T-cell (primary cell): ENCODE data around the gene COX6B1. TPM values are rescaled to one million over a fixed set of nuclear protein-coding genes. Genes with fewer than 3 reads are reported as not detected.
A peak's percentile ranks its signal among the peaks of the same experiment; 100 is the strongest.
"Not testable (repeated sequence)": the region's sequence is repeated elsewhere in the genome, so short reads cannot be mapped to it uniquely, and the experiment has no call there.

ENCODE experiments used
- ATAC-seq, 4 experiments: fragments of 200-7000 bp in 3 of 4; fragments of 150-1000 bp in 1 of 4; cut with Tn5 transposase; replicated peaks in 1 of 4; 1 replicate in 3 of 4; 2 replicates in 1 of 4; pipeline ENCODE4 v1.10.0; 2021; ENCODE audit warnings: moderate library complexity in 3 of 4, mild to moderate bottlenecking in 2 of 4, moderate number of reproducible peaks in 1 of 4
- CTCF ChIA-PET, 2 donors: fragments of 300-600 bp; sonication (Branson Sonifier 250); formaldehyde crosslinking; loops; one replicate each; lab custom pipeline; 2022; ENCODE audit warnings: antibody characterized with exemption in 2 of 2; lab: Charles Lee
- POLR2A ChIA-PET, 2 donors: fragments of 300-600 bp; sonication (Branson Sonifier 250); formaldehyde crosslinking; loops; one replicate each; lab custom pipeline; 2022; ENCODE audit warnings: antibody characterized with exemption in 2 of 2; lab: Charles Lee
- DNase-seq, 35 experiments: peaks; one replicate each; pipeline versions ENCODE4 v3.0.0 to v3.0.0-alpha.2; 2013 to 2023
- H3K27ac ChIP-seq: one replicate; pipeline ENCODE4 v1.5.1; 2013; ENCODE audit warnings: low read length
- H3K27me3 ChIP-seq, 2 experiments: replicated peaks in 1 of 2; 1 replicate in 1 of 2; 2 replicates in 1 of 2; pipeline versions ENCODE4 v1.6.1 to v1.7.0; 2013; ENCODE audit warnings: low read length in 1 of 2, mixed read lengths in 1 of 2; ENCODE audit not compliant: control insufficient read depth in 2 of 2, insufficient read depth in 2 of 2; ENCODE audit errors: extremely low read depth in 1 of 2
- H3K36me3 ChIP-seq, 2 donors: 1 replicate in 1 of 2; 2 replicates in 1 of 2; pipeline versions ENCODE4 v1.6.1 to v1.7.0; 2013; ENCODE audit warnings: low read length in 1 of 2; ENCODE audit not compliant: control insufficient read depth in 2 of 2, insufficient read depth in 1 of 2; ENCODE audit errors: extremely low read depth in 1 of 2
- H3K4me1 ChIP-seq, 2 experiments: 1 replicate in 1 of 2; 2 replicates in 1 of 2; pipeline versions ENCODE4 v1.6.1 to v1.7.0; 2013; ENCODE audit warnings: low read length in 2 of 2, mixed read lengths in 1 of 2; ENCODE audit not compliant: insufficient read depth in 2 of 2, control insufficient read depth in 1 of 2; ENCODE audit errors: extremely low read depth in 1 of 2
- H3K4me3 ChIP-seq, 2 donors: 1 replicate in 1 of 2; 2 replicates in 1 of 2; pipeline versions ENCODE4 v1.5.1 to v1.7.0; 2013; ENCODE audit warnings: mild to moderate bottlenecking in 2 of 2, low read length in 1 of 2, moderate library complexity in 1 of 2; ENCODE audit not compliant: control insufficient read depth in 1 of 2; ENCODE audit errors: extremely low read depth in 1 of 2
- H3K9me3 ChIP-seq: 2 replicates; pipeline ENCODE4 v1.7.0; 2013
- H3K27ac Mint-ChIP-seq, 2 donors: one replicate each; pipeline ENCODE4 v1.8.0; 2020 to 2021; ENCODE audit warnings: mild to moderate bottlenecking in 2 of 2, mixed read lengths in 2 of 2
- H3K27me3 Mint-ChIP-seq, 2 donors: one replicate each; pipeline ENCODE4 v1.8.0; 2021 to 2022; ENCODE audit warnings: mixed read lengths in 2 of 2
- H3K36me3 Mint-ChIP-seq: one replicate; pipeline ENCODE4 v1.8.0; 2021; ENCODE audit warnings: mixed read lengths
- H3K4me1 Mint-ChIP-seq, 3 donors: one replicate each; pipeline ENCODE4 v1.8.0; 2020 to 2022; ENCODE audit warnings: mixed read lengths in 3 of 3, mild to moderate bottlenecking in 1 of 3
- H3K4me3 Mint-ChIP-seq, 3 donors: one replicate each; pipeline ENCODE4 v1.8.0; 2020 to 2022; ENCODE audit warnings: mild to moderate bottlenecking in 3 of 3, mixed read lengths in 3 of 3, moderate library complexity in 3 of 3
- H3K9me3 Mint-ChIP-seq, 3 donors: one replicate each; pipeline ENCODE4 v1.8.0; 2020 to 2022; ENCODE audit warnings: mixed read lengths in 3 of 3
- WGBS: methylation state at CpG from one replicate; pipeline ENCODE4 v1.1.5; 2013; ENCODE audit warnings: missing lambda C conversion rate; ENCODE audit not compliant: insufficient coverage; 5-methylcytosine and 5-hydroxymethylcytosine counted together
- total RNA-seq, 35 experiments: library from RNA in 6 of 35; stranded (reverse) in 6 of 35; fragments of 120-200 nt in 1 of 35; gene quantifications; one replicate each; pipeline versions ENCODE4 v1.2.1 to v1.2.4 and lab custom pipeline; 2013 to 2026

The COX6B1 gene
- total RNA-seq, 5 donors from 2014 or later (not counting 1 experiment from before 2014, with no cell fraction given): 199 to 248 (median 225) TPM

GRCh38 chr19:35644206-35644986, 3.7 kb upstream of the COX6B1 start:
- peaks cover 28 to 52% (median 45%) of the 10 kb centered on the region in 3 donors for H3K4me1 Mint-ChIP-seq
- peak; percentile 83 to 96 (median 92) for DNase-seq
- 1% methylated on average over 60 of the region's 60 CpGs for WGBS
- Histone ChIP-seq H3K4me1 (peaks cover 10 to 61% of the 10 kb centered on the region in 2 experiments), H3K9me3 (no peaks in the 10 kb centered on the region), H3K4me3 (peak overlapping the region; percentile 88 to 89), H3K36me3 (no peaks in the 10 kb centered on the region), H3K27ac (peak overlapping the region; percentile 75), H3K27me3 (peaks cover 0 to 13% of the 10 kb centered on the region in 2 experiments)
- H3K36me3 Mint-ChIP-seq: no peaks in the 10 kb centered on the region
- CTCF ChIA-PET: interaction anchor here in 1 of 2 donors (0.5 to 1.3 kb wide), 2 partner anchors 32 to 1286 kb away, joined by 3 to 4 read pairs; partner anchors contain the start of gene HAUS5
- ATAC-seq: peak; percentile 81 to 84 (median 82)
- peak overlapping the region; percentile 91 to 94 for H3K27ac Mint-ChIP-seq
- POLR2A ChIA-PET: no interaction called here
- no peaks in the 10 kb centered on the region for H3K9me3 Mint-ChIP-seq
- no peaks in the 10 kb centered on the region for H3K27me3 Mint-ChIP-seq
- peak overlapping the region; percentile 75 to 84 (median 84) for H3K4me3 Mint-ChIP-seq

GRCh38 chr19:35644987-35645679, 3.0 kb upstream of the COX6B1 start:
- WGBS: 10% methylated on average over 9 of the region's 20 CpGs
- ATAC-seq (peak in 1 of 4 experiments; percentile 7), DNase-seq (peak in 34 of 35 experiments; percentile 20 to 76 (median 56))
- Mint-ChIP-seq H3K36me3 (no peaks in the 10 kb centered on the region), H3K27me3 (no peaks in the 10 kb centered on the region), H3K4me1 (peaks cover 34 to 56% (median 48%) of the 10 kb centered on the region in 3 donors), H3K9me3 (no peaks in the 10 kb centered on the region), H3K4me3 (peak overlapping the region; percentile 75 to 84 (median 84)), H3K27ac (peak overlapping the region; percentile 91 to 94)
- peaks cover 0 to 13% of the 10 kb centered on the region in 2 experiments for H3K27me3 ChIP-seq
- H3K4me3 ChIP-seq: peak overlapping the region; percentile 26 to 88
- H3K36me3 ChIP-seq: no peaks in the 10 kb centered on the region
- H3K27ac ChIP-seq: peak overlapping the region; percentile 72
- ChIA-PET CTCF (interaction anchor here in 1 of 2 donors (1.3 kb wide), 1 partner anchor 32 kb away, joined by 4 read pairs; the partner anchor contains the start of gene HAUS5), POLR2A (no interaction called here)
- H3K9me3 ChIP-seq: no peaks in the 10 kb centered on the region
- H3K4me1 ChIP-seq: peaks cover 10 to 68% of the 10 kb centered on the region in 2 experiments

GRCh38 chr19:35645680-35646511, 2.2 kb upstream of the COX6B1 start:
- ChIA-PET CTCF (no interaction called here), POLR2A (no interaction called here)
- Histone ChIP-seq H3K4me1 (peaks cover 10 to 75% of the 10 kb centered on the region in 2 experiments), H3K4me3 (no peak overlapping the region), H3K9me3 (no peaks in the 10 kb centered on the region), H3K27me3 (peaks cover 0 to 13% of the 10 kb centered on the region in 2 experiments), H3K36me3 (peaks cover 0 to 3% of the 10 kb centered on the region in 2 donors), H3K27ac (peak overlapping the region; percentile 72)
- H3K4me1 Mint-ChIP-seq: peaks cover 34 to 63% (median 56%) of the 10 kb centered on the region in 3 donors
- no peak for DNase-seq
- WGBS: 74% methylated on average over 3 of the region's 7 CpGs
- H3K4me3 Mint-ChIP-seq: peak overlapping the region in 2 of 3 donors; percentile 75 to 84
- no peaks in the 10 kb centered on the region for H3K9me3 Mint-ChIP-seq
- peak overlapping the region; percentile 91 to 94 for H3K27ac Mint-ChIP-seq
- ATAC-seq: no peak
- no peaks in the 10 kb centered on the region for H3K27me3 Mint-ChIP-seq
- H3K36me3 Mint-ChIP-seq: no peaks in the 10 kb centered on the region

DNA sequence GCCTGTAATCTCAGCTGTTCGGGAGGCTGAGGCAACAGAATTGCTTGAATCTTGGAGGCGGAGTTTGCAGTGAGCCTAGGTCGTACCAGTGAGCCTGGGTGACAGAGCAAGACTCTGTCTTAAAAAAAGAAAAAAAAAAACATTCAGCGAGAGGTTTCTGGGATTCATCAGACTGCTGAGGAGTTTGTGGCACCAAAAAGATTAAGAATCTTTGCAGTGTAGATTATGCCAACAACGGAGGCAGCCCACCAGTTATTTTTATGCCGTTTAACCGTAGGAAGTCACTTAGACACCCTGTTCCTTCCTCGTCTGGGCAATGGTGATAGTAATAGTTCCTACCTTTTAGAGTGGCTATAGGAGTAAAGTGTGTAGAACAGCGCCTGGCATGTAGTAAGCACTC, 2.5 kb downstream of the COX6B1 start:
- H3K36me3 ChIP-seq: peaks cover 4 to 32% of the 10 kb centered on the region in 2 donors
- ChIA-PET CTCF (no interaction called here), POLR2A (no interaction called here)
- DNase-seq: no peak
- no peak overlapping the region for H3K27ac Mint-ChIP-seq
- H3K27me3 ChIP-seq: no peaks in the 10 kb centered on the region
- H3K36me3 Mint-ChIP-seq: peaks cover 15% of the 10 kb centered on the region
- no peaks in the 10 kb centered on the region for H3K9me3 ChIP-seq
- H3K4me3 Mint-ChIP-seq: peak overlapping the region in 2 of 3 donors; percentile 42 to 50
- H3K27me3 Mint-ChIP-seq: no peaks in the 10 kb centered on the region
- WGBS: 78% methylated on average over 8 of the region's 9 CpGs
- H3K9me3 Mint-ChIP-seq: no peaks in the 10 kb centered on the region
- H3K4me3 ChIP-seq: no peak overlapping the region
- no peak for ATAC-seq
- H3K4me1 Mint-ChIP-seq: peaks cover 38 to 47% (median 44%) of the 10 kb centered on the region in 3 donors
- peaks cover 8 to 39% of the 10 kb centered on the region in 2 experiments for H3K4me1 ChIP-seq
- H3K27ac ChIP-seq: no peak overlapping the region

- 98% methylated on average over 5 of the region's 6 CpGs for WGBS
- H3K9me3 Mint-ChIP-seq, H3K27ac Mint-ChIP-seq, DNase-seq, H3K9me3 ChIP-seq, H3K27me3 Mint-ChIP-seq, ATAC-seq, H3K4me3 ChIP-seq, H3K27ac ChIP-seq, H3K27me3 ChIP-seq, H3K4me3 Mint-ChIP-seq: not testable (repeated sequence)
- Histone ChIP-seq H3K36me3 (peaks cover 10 to 70% of the 10 kb centered on the region in 2 donors), H3K4me1 (peaks cover 0 to 17% of the 10 kb centered on the region in 2 experiments)
- ChIA-PET POLR2A (interaction anchor here in 1 of 2 donors (0.6 kb wide), 1 partner anchor 597 kb away, joined by 4 read pairs; no protein-coding TSS in a partner anchor), CTCF (interaction anchor here (0.6 to 0.7 kb wide), 2 partner anchors 43 to 318 kb away, joined by 3 read pairs; no protein-coding TSS in a partner anchor)
- H3K36me3 Mint-ChIP-seq: peaks cover 34% of the 10 kb centered on the region
- peaks cover 27 to 30% (median 29%) of the 10 kb centered on the region in 3 donors for H3K4me1 Mint-ChIP-seq
Measured at GRCh38 chr19:35654828-35655227, 6.7 kb downstream of the COX6B1 start.
